ENCODE results near the gene LIPG. TPM values are rescaled to one million over a fixed set of nuclear protein-coding genes. Genes with fewer than 3 reads are reported as not detected.

The LIPG gene
- total RNA-seq, 2 experiments from 2014 or later: not detected

- no peaks in the 10 kb centered on the region for H4K20me1 ChIP-seq (ENCODE audit: insufficient read depth, low read length)
- TF ChIP-seq EZH2phosphoT487 (IDR thresholded peaks at IDR 0.05; ENCODE audit: borderline replicate concordance, low read depth, low read length): no peak
- TF ChIP-seq, protein P1, sequence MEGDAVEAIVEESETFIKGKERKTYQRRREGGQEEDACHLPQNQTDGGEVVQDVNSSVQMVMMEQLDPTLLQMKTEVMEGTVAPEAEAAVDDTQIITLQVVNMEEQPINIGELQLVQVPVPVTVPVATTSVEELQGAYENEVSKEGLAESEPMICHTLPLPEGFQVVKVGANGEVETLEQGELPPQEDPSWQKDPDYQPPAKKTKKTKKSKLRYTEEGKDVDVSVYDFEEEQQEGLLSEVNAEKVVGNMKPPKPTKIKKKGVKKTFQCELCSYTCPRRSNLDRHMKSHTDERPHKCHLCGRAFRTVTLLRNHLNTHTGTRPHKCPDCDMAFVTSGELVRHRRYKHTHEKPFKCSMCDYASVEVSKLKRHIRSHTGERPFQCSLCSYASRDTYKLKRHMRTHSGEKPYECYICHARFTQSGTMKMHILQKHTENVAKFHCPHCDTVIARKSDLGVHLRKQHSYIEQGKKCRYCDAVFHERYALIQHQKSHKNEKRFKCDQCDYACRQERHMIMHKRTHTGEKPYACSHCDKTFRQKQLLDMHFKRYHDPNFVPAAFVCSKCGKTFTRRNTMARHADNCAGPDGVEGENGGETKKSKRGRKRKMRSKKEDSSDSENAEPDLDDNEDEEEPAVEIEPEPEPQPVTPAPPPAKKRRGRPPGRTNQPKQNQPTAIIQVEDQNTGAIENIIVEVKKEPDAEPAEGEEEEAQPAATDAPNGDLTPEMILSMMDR (conservative IDR thresholded peaks at IDR 0.05; ENCODE audit: low read length): no peak
- no peaks in the 10 kb centered on the region for H3K4me1 ChIP-seq (ENCODE audit: insufficient read depth, low read length, poor library complexity, severe bottlenecking)
- no peak overlapping the region for H3K4me3 ChIP-seq (ENCODE audit: low read depth, low read length, poor library complexity, severe bottlenecking)
- H3K27ac ChIP-seq (ENCODE audit: low read depth, low read length, poor library complexity, severe bottlenecking): no peak overlapping the region
- no peak for DNase-seq (ENCODE audit: low spot score)
- H3K9me3 ChIP-seq (ENCODE audit: low read length): no peaks in the 10 kb centered on the region
- BruUV-seq (replicated peaks): no TSS peak
- H3K36me3 ChIP-seq (ENCODE audit: insufficient read depth, low read length): no peaks in the 10 kb centered on the region
- H3K9me2 ChIP-seq (ENCODE audit: insufficient read depth, low read length): no peaks in the 10 kb centered on the region
- no peak overlapping the region for H2AFZ ChIP-seq (ENCODE audit: low read length)
- ChIA-PET CTCF (ENCODE audit: unreplicated experiment) (no interaction called here), POLR2A (no interaction called here)
- H3K4me2 ChIP-seq (ENCODE audit: low read length): no peak overlapping the region
- H3K79me2 ChIP-seq (ENCODE audit: insufficient read depth, low read depth, low read length): no peaks in the 10 kb centered on the region
- intact Hi-C loops (cut with micrococcal nuclease; ENCODE audit: unreplicated experiment): no loop called here
These were observed 29.4 kb downstream of the LIPG start for GRCh38 chr18:49591271-49591670.

GRCh38 chr18:49591775-49592174 is 29.9 kb downstream of the LIPG start:
- H4K20me1 ChIP-seq (ENCODE audit: insufficient read depth, low read length): no peaks in the 10 kb centered on the region
- intact Hi-C loops (cut with micrococcal nuclease; ENCODE audit: unreplicated experiment): no loop called here
- POLR2A ChIA-PET: no interaction called here
- CTCF ChIA-PET (ENCODE audit: unreplicated experiment): no interaction called here
- no peaks in the 10 kb centered on the region for H3K4me1 ChIP-seq (ENCODE audit: insufficient read depth, low read length, poor library complexity, severe bottlenecking)
- no peaks in the 10 kb centered on the region for H3K79me2 ChIP-seq (ENCODE audit: insufficient read depth, low read depth, low read length)
- no TSS peak for BruUV-seq (replicated peaks)
- no peak overlapping the region for H3K4me2 ChIP-seq (ENCODE audit: low read length)
- no peak for DNase-seq (ENCODE audit: low spot score)
- no peak for TF ChIP-seq EZH2phosphoT487 (IDR thresholded peaks at IDR 0.05; ENCODE audit: borderline replicate concordance, low read depth, low read length)
- TF ChIP-seq, protein P1 (conservative IDR thresholded peaks at IDR 0.05; ENCODE audit: low read length): no peak
- no peaks in the 10 kb centered on the region for H3K36me3 ChIP-seq (ENCODE audit: insufficient read depth, low read length)
- no peak overlapping the region for H3K4me3 ChIP-seq (ENCODE audit: low read depth, low read length, poor library complexity, severe bottlenecking)
- H3K9me2 ChIP-seq (ENCODE audit: insufficient read depth, low read length): no peaks in the 10 kb centered on the region
- no peaks in the 10 kb centered on the region for H3K9me3 ChIP-seq (ENCODE audit: low read length)
- no peak overlapping the region for H3K27ac ChIP-seq (ENCODE audit: low read depth, low read length, poor library complexity, severe bottlenecking)
- H2AFZ ChIP-seq (ENCODE audit: low read length): no peak overlapping the region

DNA sequence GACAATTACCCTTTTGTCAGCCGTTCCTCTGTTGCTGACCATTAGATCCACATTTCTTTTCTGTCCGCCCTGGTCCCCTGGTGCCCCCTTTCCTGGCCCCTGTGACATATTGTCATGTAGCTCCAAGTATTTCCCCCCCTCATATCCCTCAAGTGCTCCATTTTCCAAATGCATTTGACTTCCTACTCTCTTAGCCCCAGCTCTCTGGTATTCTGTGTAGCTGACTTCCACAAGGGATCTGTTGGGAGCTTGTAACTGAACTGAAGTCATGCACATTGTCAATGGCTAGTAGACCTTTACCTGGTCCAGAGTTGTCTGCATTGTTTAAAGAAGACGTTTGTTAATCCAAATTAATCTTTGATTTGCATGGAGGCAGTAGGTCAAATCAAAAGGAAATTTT is 34.8 kb downstream of the LIPG start:
- intact Hi-C loops (cut with micrococcal nuclease; ENCODE audit: unreplicated experiment): no loop called here
- CTCF ChIA-PET (ENCODE audit: unreplicated experiment): no interaction called here
- H3K4me3 ChIP-seq (ENCODE audit: low read depth, low read length, poor library complexity, severe bottlenecking): no peak overlapping the region
- no TSS peak for BruUV-seq (replicated peaks)
- no peaks in the 10 kb centered on the region for H3K9me3 ChIP-seq (ENCODE audit: low read length)
- DNase-seq (ENCODE audit: low spot score): no peak
- H3K4me1 ChIP-seq (ENCODE audit: insufficient read depth, low read length, poor library complexity, severe bottlenecking): no peaks in the 10 kb centered on the region
- H4K20me1 ChIP-seq (ENCODE audit: insufficient read depth, low read length): no peaks in the 10 kb centered on the region
- no peaks in the 10 kb centered on the region for H3K79me2 ChIP-seq (ENCODE audit: insufficient read depth, low read depth, low read length)
- H3K9me2 ChIP-seq (ENCODE audit: insufficient read depth, low read length): no peaks in the 10 kb centered on the region
- no peak overlapping the region for H3K4me2 ChIP-seq (ENCODE audit: low read length)
- no peak overlapping the region for H3K27ac ChIP-seq (ENCODE audit: low read depth, low read length, poor library complexity, severe bottlenecking)
- POLR2A ChIA-PET: interaction anchor here (0.7 kb wide), 1 partner anchor 1782 kb away, joined by 4 read pairs; no protein-coding TSS in a partner anchor
- TF ChIP-seq, protein P1 (conservative IDR thresholded peaks at IDR 0.05; ENCODE audit: low read length): no peak
- TF ChIP-seq EZH2phosphoT487 (IDR thresholded peaks at IDR 0.05; ENCODE audit: borderline replicate concordance, low read depth, low read length): no peak
- no peaks in the 10 kb centered on the region for H3K36me3 ChIP-seq (ENCODE audit: insufficient read depth, low read length)
- no peak overlapping the region for H2AFZ ChIP-seq (ENCODE audit: low read length)
